ENCODE data around the gene ITGAD.

The ITGAD gene

GRCh38 chr16:31395647-31396046, 2.5 kb downstream of the ITGAD start (continued):
- TF ChIP-seq ZFP3 (CRISPR knock-in tag; IDR thresholded peaks at IDR 0.05) (no peak), ZNF565 (CRISPR knock-in tag; conservative IDR thresholded peaks at IDR 0.05; ENCODE audit: low read depth) (no peak), POU6F1 (CRISPR knock-in tag; IDR thresholded peaks at IDR 0.05; ENCODE audit: borderline replicate concordance, low read depth) (no peak), ESRRG (CRISPR knock-in tag; IDR thresholded peaks at IDR 0.05) (no peak)

GRCh38 chr16:31397096-31397660, 4.0 kb downstream of the ITGAD start:
- peak; percentile 23 for ATAC-seq
- TF ChIP-seq ARNTL (CRISPR knock-in tag; IDR thresholded peaks at IDR 0.05; ENCODE audit: borderline replicate concordance, low read depth) (no peak), ZC3H10 (CRISPR knock-in tag; IDR thresholded peaks at IDR 0.05) (no peak), OSR1 (CRISPR knock-in tag; IDR thresholded peaks at IDR 0.05) (no peak), PATZ1 (CRISPR knock-in tag; IDR thresholded peaks at IDR 0.05; ENCODE audit: borderline replicate concordance) (no peak), CREB5 (CRISPR knock-in tag; IDR thresholded peaks at IDR 0.05; ENCODE audit: low read depth) (no peak), TCF4 (CRISPR knock-in tag; IDR thresholded peaks at IDR 0.05; ENCODE audit: borderline replicate concordance) (no peak), CSDC2 (CRISPR knock-in tag; IDR thresholded peaks at IDR 0.05) (no peak), POU6F1 (CRISPR knock-in tag; IDR thresholded peaks at IDR 0.05; ENCODE audit: borderline replicate concordance, low read depth) (no peak), TOX (CRISPR knock-in tag; IDR thresholded peaks at IDR 0.05; ENCODE audit: borderline replicate concordance) (no peak)

- peak; percentile 62 for ATAC-seq
- TF ChIP-seq CREB5 (CRISPR knock-in tag; IDR thresholded peaks at IDR 0.05; ENCODE audit: low read depth) (no peak), ARNTL (CRISPR knock-in tag; IDR thresholded peaks at IDR 0.05; ENCODE audit: borderline replicate concordance, low read depth) (no peak), TCF4 (CRISPR knock-in tag; IDR thresholded peaks at IDR 0.05; ENCODE audit: borderline replicate concordance) (no peak), ISL1 (CRISPR knock-in tag; IDR thresholded peaks at IDR 0.05) (no peak), CSRNP3 (CRISPR knock-in tag; IDR thresholded peaks at IDR 0.05) (no peak), ZNF565 (CRISPR knock-in tag; conservative IDR thresholded peaks at IDR 0.05; ENCODE audit: low read depth) (no peak), POU6F1 (CRISPR knock-in tag; IDR thresholded peaks at IDR 0.05; ENCODE audit: borderline replicate concordance, low read depth) (no peak), ZC3H10 (CRISPR knock-in tag; IDR thresholded peaks at IDR 0.05) (no peak), ZNF70 (CRISPR knock-in tag; IDR thresholded peaks at IDR 0.05) (no peak), CSDC2 (CRISPR knock-in tag; IDR thresholded peaks at IDR 0.05) (no peak), PATZ1 (CRISPR knock-in tag; IDR thresholded peaks at IDR 0.05; ENCODE audit: borderline replicate concordance) (no peak), SNAI2 (CRISPR knock-in tag; IDR thresholded peaks at IDR 0.05) (no peak), PPARA (CRISPR knock-in tag; IDR thresholded peaks at IDR 0.05; ENCODE audit: borderline replicate concordance) (no peak), ZFP3 (CRISPR knock-in tag; IDR thresholded peaks at IDR 0.05) (no peak), RARB (CRISPR knock-in tag; IDR thresholded peaks at IDR 0.05) (no peak), TSHZ2 (CRISPR knock-in tag; IDR thresholded peaks at IDR 0.05) (no peak), TOX (CRISPR knock-in tag; IDR thresholded peaks at IDR 0.05; ENCODE audit: borderline replicate concordance) (no peak), BACH2 (CRISPR knock-in tag; IDR thresholded peaks at IDR 0.05; ENCODE audit: borderline replicate concordance) (no peak)
Measured at GRCh38 chr16:31397701-31398100, 4.6 kb downstream of the ITGAD start.
